Raji (cell line): ENCODE data around the gene CYP2R1.

ENCODE experiments used
- POLR2A ChIP-seq: IDR thresholded peaks from 2 replicates; pipeline ENCODE4 v1.6.1; 2011; ENCODE audit warnings: low read depth, low read length, control low read depth; ENCODE audit not compliant: insufficient read depth

CYP2R1 gene

GRCh38 chr11:14892036-14892556 lies at the start of gene CYP2R1:
Gene CYP2R1 (minus strand): TSS chr11:14892231. CDS start chr11:14892205, 26 bp downstream.
- no peak for TF ChIP-seq POLR2A

- TF ChIP-seq POLR2A = no peak
These were observed 46.9 kb upstream of the CYP2R1 start for GRCh38 chr11:14938936-14939335.

- TF ChIP-seq POLR2A = no peak
These were observed 42.8 kb upstream of the CYP2R1 start for GRCh38 chr11:14934641-14935351.

GRCh38 chr11:14932447-14932846 lies 40.4 kb upstream of the CYP2R1 start:
- no peak for TF ChIP-seq POLR2A

GRCh38 chr11:14930369-14930768 lies 38.3 kb upstream of the CYP2R1 start:
- no peak for TF ChIP-seq POLR2A

- TF ChIP-seq POLR2A = no peak
These were observed 35.1 kb upstream of the CYP2R1 start for GRCh38 chr11:14927146-14927545.

- TF ChIP-seq POLR2A = no peak
These were observed 32.3 kb upstream of the CYP2R1 start for GRCh38 chr11:14924318-14924717.

GRCh38 chr11:14916403-14916802 lies 24.4 kb upstream of the CYP2R1 start:
- TF ChIP-seq POLR2A = no peak

- no peak for TF ChIP-seq POLR2A
These were observed 22.5 kb upstream of the CYP2R1 start for GRCh38 chr11:14914536-14914935.

GRCh38 chr11:14908214-14908880 lies 16.3 kb upstream of the CYP2R1 start:
- no peak for TF ChIP-seq POLR2A

GRCh38 chr11:14907411-14908213 lies 15.6 kb upstream of the CYP2R1 start:
- no peak for TF ChIP-seq POLR2A

GRCh38 chr11:14906993-14907392 lies 15.0 kb upstream of the CYP2R1 start:
- TF ChIP-seq POLR2A = no peak

- TF ChIP-seq POLR2A = no peak
These were observed 14.5 kb upstream of the CYP2R1 start for GRCh38 chr11:14906578-14906977.

- TF ChIP-seq POLR2A = 0 out of 2 replicates have a peak, but pooled peaks have one; percentile 31
These were observed 13.3 kb upstream of the CYP2R1 start for GRCh38 chr11:14905104-14906033.
